Muscle of arm (tissue), 12 donors: ENCODE measurements around the gene PTPRN2. TPM values are rescaled to one million over a fixed set of nuclear protein-coding genes. Genes with fewer than 3 reads are reported as not detected.
"Not testable (repeated sequence)": the region's sequence is repeated elsewhere in the genome, so short reads cannot be mapped to it uniquely, and the experiment has no call there.

ENCODE experiments used
- DNase-seq: peaks from one replicate; pipeline ENCODE4 v3.0.0-alpha.2; 2013
- polyA plus RNA-seq, 12 donors: library from polyadenylated mRNA; unstranded; fragments of 120-200 nt; gene quantifications; one replicate each; pipeline ENCODE4 v1.2.1, GENCODE V29; 2013; ENCODE audit not compliant: insufficient read length in 12 of 12

PTPRN2 gene
- polyA plus RNA-seq, 12 donors = 1.6 to 8.7 (median 2.3) TPM; not detected in 1

- no peak for DNase-seq
These were observed 118.1 kb downstream of the PTPRN2 start for GRCh38 chr7:158469396-158470051.

- no peak for DNase-seq
These were observed 118.8 kb downstream of the PTPRN2 start for GRCh38 chr7:158468700-158469296.

GRCh38 chr7:158468181-158468580 is 119.4 kb downstream of the PTPRN2 start:
- no peak for DNase-seq

GRCh38 chr7:158467562-158467961 is 120.1 kb downstream of the PTPRN2 start:
- no peak for DNase-seq

- no peak for DNase-seq
These were observed 124.3 kb downstream of the PTPRN2 start for GRCh38 chr7:158463317-158463716.

GRCh38 chr7:158461824-158462223 is 125.8 kb downstream of the PTPRN2 start:
- DNase-seq = no peak

- DNase-seq = no peak
These were observed 127.0 kb downstream of the PTPRN2 start for GRCh38 chr7:158460665-158461064.

GRCh38 chr7:158458716-158459282 is 128.8 kb downstream of the PTPRN2 start:
- DNase-seq = no peak

- no peak for DNase-seq
These were observed 129.5 kb downstream of the PTPRN2 start for GRCh38 chr7:158458096-158458495.

GRCh38 chr7:158457586-158457985 is 130.0 kb downstream of the PTPRN2 start:
- not testable (repeated sequence) for DNase-seq

GRCh38 chr7:158454631-158455030 is 133.0 kb downstream of the PTPRN2 start:
- no peak for DNase-seq

GRCh38 chr7:158453663-158454062 is 134.0 kb downstream of the PTPRN2 start:
- no peak for DNase-seq

- DNase-seq = no peak
These were observed 135.3 kb downstream of the PTPRN2 start for GRCh38 chr7:158452331-158452730.

GRCh38 chr7:158450476-158451124 is 137.0 kb downstream of the PTPRN2 start:
- DNase-seq = no peak

- DNase-seq = no peak
These were observed 137.7 kb downstream of the PTPRN2 start for GRCh38 chr7:158449942-158450341.

GRCh38 chr7:158449266-158449665 is 138.4 kb downstream of the PTPRN2 start:
- DNase-seq = no peak

GRCh38 chr7:158448430-158449100 is 139.1 kb downstream of the PTPRN2 start:
- DNase-seq = no peak

- DNase-seq = no peak
These were observed 140.0 kb downstream of the PTPRN2 start for GRCh38 chr7:158447506-158448171.

- no peak for DNase-seq
These were observed 140.5 kb downstream of the PTPRN2 start for GRCh38 chr7:158447151-158447505.

GRCh38 chr7:158446706-158447105 is 140.9 kb downstream of the PTPRN2 start:
- DNase-seq = no peak

GRCh38 chr7:158446281-158446680 is 141.3 kb downstream of the PTPRN2 start:
- no peak for DNase-seq
